Activated effector memory CD4-positive, alpha-beta T cell treated with anti-CD3 and anti-CD28 coated beads, Interleukin-2, amount 50 U/mL, for 16 hours (primary cell): Measurements from ENCODE around the gene STAP2.
"Not testable (repeated sequence)": the region's sequence is repeated elsewhere in the genome, so short reads cannot be mapped to it uniquely, and the experiment has no call there.

Experiments used
- DNase-seq: peaks from one replicate; pipeline ENCODE4 v3.0.0-alpha.2; 2020

Gene STAP2

DNA sequence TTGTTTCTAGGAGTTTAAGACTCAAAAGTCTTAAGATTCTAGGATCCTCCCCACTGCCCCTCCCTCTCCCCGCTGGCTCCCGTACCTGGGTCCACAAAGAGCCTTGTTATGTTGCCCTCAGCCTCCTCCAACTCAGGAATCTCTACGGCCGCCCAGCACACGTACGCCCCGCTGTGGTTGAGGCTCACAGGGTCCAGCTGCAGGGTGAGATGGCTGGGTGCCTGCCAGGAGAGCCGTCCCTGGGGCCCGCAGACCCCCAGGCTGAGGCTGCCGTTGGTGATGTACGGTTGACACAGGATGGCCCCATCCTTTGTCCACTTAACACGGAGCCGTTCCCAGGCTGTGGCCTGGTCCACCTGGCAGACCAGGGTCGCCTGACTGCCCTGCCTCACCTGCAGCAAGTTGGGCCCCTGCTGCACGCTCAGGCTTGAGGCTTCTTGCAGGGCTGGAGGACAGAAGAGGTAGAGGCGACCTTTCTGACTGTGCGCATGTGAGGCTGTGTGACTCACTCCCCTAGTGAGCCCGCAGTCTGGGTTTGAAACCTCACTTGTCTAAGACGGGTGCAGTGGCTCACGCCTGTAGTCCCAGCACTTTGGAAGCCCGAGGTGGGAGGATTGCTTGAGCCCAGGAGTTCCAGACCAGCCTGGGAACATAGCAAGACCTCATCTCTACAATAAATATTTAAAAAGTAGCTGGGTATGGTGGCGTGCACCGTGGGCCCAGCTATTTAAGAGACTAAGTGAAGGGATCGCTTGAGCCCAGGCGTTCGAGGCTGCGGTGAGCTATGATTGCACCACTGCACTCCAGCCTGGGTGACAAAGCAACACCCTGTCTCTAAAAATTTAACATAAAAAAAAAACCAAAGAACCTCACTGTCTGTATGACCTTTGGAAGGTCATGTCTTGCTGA, 40.5 kb downstream of the STAP2 start:
- no peak for DNase-seq

DNA sequence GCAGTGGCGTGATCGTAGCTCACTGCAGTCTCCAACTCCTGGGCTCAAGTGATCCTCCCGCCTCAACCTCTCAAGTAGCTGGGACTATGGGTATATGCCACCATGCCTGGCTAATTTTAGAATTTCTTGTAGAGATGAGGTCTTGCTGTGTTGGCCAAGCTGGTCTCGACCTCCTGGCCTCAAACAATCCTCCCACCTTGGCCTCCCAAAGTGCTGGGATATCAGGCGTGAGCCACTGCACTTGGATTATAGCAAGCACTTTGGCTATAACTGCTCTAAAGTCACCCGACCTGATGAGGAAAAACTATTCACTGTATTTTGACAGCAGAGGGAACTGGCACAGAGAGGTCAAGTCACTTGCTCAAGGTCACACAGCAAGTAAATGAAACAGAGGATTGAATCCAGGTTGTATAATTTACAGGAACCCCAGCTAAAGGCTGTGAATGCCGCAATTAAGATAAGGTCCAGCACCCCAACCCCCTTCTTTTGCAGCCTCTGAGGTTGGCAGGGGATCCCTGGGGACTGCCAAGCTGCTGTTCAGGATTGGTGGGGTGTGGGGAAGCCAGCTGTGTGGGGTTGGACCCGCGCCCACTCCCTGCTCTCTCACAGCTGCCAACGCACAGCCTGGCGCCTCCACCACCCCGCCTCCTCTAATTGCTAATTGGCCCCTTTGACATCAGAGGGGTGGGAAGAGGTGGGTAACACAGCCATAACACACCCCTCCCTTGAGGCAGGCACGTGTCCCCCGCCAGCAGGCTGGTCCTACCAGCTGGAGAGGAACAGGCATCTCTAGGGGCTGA, 42.5 kb downstream of the STAP2 start:
- DNase-seq = no peak

DNA sequence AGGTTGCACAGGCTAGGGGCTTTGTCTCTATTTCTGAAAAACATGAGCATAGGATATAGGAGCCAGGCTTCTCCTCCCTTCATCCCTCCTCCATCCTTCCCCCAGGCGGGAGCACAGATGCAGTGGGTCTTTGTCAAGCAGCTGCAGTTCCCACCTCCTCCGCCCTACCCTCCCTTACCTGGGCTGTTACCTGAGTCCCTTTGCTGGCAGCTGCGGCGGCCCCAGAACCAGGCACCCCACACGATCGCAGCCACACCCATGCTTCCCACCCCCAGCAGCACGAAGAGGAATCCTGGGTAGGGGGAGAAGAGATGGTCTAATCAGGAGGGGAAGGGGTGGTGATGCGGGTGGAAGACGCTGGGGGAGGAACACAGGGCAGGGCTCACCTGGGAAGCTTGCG, 44.2 kb downstream of the STAP2 start:
- no peak for DNase-seq

DNA sequence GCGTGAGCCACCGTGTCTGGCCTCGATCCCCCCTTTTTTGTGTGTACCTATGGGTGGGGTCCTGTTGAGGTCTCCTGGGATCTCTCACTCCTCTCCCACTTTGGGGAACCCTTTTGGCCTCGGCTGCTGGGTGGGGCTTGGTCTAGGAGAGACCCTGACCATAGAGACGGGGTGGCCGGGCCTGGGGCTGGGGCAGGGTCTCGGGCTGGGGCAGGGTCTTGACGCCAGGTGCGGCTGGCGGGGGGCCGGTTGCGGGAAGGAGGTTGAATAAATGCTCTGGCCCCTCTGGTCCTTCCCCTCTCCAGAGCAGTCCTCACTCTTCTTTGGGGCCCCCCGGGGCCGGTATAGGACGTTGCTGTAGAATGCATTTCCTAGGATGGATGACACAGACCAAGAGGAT, 46.1 kb downstream of the STAP2 start:
- no peak for DNase-seq

DNA sequence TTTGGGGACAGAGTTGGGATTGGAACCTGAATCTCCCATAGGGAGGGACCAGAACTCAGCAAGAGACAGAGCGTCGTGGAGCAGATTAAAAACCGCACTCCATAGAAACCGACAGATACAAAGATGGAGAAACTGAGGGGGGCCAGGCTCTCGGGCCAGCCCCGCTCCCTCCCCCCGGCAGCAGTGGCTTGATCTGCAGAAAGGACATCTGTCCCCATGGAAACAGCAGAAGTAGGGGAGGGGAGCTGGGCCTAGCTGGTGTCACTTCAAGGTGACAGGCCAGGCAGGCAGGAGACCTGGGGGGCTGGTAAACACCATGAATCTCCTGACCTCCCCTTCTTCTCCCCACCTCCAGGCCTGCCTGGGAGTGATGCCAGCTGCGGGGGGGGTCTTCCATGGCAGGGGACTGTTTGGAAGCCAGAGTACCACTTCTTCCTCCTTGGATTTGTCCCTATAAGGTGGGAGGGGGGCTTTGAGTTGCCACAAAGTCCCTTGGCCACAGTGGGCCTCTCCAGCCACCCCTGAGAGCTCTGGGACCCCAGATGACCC, 47.4 kb downstream of the STAP2 start:
- DNase-seq = no peak

DNA sequence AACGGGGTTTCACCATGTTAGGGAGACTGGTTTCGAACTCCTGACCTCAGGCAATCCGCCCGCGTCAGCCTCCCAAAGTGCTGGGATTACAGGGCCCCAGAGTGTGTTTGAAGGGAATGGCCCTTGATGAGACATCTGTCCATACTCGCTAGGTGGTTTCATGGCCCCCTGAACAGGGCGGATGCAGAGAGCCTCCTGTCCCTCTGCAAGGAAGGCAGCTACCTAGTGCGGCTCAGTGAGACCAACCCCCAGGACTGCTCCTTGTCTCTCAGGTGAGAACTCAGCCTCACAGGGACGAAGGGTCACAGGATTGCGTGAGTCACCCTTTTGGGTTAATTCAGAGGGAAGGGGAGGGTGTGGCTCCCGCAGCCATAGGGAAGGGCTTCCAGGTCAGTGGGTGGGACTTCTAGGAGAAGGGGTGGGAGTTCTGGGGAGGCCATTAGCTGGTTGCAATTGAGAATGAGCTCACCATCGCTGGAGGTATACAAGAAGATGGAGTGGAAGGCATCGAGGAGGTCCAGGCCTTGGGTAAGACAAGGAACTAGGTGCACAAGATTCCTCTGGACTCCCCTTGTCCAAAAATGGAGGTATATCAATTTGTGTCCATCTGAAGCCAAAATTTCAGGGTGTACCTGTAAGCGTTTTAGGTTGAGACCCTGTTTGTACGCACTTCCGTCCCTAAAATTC, 50.4 kb downstream of the STAP2 start:
- no peak for DNase-seq

DNA sequence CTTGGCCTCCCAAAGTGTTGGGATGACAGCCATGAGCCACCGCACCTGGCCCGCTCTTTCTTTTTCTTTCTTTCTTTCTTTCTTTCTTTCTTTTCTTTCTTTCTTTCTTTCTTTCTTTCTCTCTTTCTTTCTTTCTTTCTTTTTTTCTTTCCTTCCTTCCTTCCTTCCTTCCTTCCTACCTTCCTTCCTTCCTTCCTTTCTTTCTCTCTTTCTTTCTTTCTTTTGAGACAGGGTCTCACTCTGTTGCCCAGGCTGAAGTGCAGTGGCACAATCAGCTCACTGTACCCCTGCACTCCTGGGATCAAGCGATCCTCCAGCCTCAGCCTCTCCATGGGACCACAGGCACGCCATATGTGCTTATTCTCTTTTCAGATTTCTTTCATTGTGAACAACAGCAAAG, 52.5 kb downstream of the STAP2 start:
- DNase-seq = not testable (repeated sequence)

DNA sequence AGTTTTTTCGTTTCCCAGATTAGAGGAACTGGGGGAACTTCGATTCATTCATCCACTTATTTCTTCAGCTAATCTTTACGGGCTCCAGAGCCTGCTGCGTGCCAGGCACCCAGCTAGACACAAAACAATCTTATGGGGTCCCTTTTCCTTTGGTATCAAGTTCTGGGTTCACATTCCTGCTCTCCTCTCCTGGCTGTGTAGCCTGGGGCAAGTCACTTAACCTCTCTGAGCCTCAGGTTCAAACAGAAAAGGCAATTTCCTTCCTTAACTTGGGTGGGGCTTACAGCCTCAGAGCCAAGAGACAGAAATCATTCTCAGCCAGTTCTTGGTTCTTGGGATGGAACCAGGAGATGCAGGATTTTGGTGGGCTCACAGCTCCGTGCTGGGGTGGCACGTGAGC, 53.7 kb downstream of the STAP2 start:
- no peak for DNase-seq

DNA sequence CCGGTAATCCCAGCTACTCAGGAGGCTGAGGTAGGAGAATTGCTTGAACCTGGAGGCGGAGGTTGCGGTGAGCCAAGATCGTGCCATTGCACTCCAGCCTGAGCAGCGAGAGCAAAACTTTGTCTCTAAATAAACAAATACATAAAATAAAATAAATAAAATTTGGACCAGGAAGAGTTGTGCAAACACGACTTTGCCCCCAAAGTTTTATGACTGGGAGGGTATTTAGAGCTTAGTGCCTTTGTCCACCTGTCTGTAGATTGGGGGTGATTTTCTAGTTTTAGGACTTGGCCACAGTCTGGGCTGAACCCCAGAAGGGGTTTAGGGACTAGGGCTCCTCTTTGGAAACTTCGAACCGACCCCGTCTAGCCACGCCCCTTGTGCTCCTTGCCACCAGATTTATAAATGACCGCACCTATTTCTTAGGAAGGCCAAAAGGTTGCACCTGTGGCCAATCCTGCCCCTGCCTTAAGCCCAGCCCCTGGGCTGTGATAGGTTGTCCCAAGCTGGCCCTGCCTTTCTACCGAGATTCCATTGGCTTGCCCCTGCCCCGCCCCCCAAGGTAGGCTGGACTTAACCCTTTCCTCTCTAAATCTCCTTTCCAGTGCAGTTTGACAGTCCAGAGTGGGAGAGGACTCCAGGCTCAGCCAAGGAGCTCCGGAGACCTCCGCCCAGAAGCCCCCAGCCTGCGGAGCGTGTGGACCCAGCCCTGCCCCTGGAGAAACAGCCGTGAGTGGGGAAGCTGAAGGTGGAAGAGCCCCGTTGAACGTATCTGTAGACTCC, 54.3 kb downstream of the STAP2 start:
- DNase-seq = no peak

DNA sequence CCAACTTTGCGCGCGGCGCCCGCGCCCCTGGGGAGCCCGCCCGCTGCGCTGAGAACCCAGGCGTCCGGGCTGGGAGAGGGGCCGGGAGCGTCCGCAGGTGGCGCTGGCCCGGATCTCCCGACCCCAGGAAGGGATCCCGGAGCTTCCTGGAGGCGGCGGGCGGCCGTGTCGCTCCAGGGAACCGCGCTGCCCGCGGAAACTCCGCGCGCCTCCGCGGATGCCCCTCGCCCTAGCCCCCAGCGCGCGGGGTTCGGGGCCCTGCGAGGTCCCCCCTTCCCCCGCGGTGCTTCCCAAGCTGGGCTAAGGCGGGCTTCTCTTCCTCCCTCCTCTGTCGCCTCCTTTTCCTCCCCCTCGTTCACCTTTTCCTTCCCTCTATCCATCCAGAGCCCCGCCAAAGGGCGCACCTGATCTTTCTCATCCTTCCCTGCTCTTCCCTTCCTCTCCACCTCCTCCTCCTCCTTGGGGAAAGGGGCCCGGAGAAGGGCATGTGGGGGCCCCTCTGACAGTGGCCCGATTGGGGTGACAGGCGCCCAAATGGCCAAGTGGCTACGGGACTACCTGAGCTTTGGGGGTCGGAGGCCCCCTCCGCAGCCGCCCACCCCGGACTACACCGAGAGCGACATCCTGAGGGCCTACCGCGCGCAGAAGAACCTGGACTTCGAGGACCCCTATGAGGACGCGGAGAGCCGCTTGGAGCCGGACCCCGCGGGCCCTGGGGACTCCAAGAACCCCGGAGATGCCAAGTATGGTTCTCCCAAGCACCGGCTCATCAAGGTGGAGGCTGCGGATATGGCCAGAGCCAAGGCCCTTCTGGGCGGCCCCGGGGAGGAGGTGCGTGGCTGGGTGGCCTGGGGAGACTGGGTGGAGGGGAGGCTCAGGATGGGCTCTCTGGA, 58.9 kb downstream of the STAP2 start:
- no peak for DNase-seq

DNA sequence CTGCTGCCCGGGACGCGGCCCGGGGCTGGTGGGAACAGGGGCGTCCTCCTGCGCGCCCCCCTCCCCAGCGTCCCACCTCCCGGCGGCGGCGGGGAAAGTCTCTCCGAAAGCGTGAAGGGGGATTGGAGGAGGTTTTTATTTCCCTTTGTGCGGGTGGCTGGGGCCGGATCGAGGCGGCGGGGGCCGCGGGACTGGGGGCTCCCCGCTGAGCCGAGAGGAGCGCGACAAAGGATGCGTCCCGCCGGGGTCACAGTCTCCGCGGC, 59.4 kb downstream of the STAP2 start:
- DNase-seq = no peak

DNA sequence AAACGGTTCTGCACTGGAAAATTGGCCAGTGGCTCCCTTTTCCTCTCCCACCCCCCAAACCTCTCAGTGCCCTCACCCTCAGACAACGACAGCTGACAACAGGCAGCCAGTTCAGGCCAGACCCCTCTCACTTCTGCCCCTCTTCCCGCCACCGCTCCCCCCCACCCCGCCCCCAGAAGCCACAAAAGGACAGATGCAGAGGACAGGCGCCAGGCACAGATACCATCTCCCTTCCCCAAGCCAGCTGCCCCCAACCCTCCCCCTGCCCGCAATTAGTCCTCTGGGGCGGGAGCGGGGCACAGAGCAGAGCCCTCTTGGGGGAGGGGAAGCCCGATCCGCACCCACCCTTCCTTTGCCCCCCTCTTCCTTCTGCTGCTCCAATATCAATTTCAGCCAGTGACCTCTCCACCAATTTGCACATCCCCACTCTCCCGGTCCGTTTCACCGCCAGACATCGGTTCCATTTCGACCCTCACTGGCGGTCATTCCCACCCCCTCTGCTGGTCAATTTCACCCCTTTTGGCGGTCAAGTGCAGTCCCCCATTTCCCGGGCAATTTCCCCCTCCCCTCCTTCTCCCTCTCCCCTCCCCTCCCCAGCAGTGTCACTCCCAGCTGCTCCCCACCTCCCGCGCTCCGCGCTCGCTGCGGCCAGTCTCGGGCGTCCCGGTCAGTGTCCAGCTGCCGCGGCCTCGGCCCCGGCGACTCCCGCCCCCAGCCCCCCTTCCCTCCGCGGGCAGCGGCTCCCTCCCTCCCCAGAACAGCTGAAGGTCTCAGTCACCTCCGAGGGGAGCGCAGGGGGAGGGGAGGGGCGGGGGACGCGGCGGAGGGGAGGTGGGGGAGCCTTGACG, 60.0 kb downstream of the STAP2 start, which contains the start of gene SHD:
TSS of gene SHD (plus strand) at position 848 of the 848 bp plus-strand sequence. CDS start 798 bp downstream, outside the sequence.
- DNase-seq = no peak

DNA sequence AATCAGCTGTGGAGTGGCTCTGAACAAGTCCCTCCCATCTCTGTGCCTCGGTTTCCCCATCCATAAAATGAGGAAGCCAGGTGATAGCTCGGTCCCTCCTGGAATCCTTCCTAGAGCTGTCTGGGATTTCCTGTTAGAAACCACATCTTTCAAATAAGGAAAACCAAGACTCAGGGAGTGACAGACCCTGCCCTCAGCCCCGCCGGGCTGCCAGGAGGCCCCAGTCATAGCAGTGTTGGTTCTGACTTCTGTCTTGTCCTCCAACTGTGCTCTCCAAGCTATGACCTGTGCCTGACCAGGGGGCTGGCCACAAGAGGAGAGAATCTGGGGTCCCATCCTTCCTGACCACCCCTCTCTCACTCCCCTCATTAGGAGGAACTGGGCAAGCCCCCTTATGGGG, 60.6 kb downstream of the STAP2 start:
- DNase-seq = no peak

DNA sequence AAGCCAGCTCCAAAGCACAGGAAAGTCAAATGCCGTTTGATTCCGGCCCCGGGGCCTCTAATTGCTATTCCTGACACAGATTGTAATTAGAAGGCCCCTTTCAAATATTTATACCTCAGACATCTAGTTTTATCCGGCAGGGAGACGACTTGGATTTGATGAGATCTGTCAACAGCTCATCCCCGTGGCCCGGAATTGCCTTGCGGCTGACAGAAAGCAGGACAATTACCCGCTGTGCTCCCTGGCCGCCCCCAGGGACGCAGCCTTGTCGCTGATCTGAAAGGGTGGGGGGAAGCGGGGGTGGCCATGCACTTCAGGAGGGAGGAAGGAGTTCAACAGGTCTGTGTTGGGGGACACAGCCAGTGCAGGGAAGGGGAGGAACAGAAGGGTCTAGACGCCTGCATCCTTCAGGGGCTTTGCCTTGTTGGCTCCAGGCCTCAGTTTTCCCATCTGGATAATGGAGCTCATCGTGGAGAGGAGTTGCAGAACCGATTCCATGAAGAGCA, 61.4 kb downstream of the STAP2 start:
- no peak for DNase-seq

DNA sequence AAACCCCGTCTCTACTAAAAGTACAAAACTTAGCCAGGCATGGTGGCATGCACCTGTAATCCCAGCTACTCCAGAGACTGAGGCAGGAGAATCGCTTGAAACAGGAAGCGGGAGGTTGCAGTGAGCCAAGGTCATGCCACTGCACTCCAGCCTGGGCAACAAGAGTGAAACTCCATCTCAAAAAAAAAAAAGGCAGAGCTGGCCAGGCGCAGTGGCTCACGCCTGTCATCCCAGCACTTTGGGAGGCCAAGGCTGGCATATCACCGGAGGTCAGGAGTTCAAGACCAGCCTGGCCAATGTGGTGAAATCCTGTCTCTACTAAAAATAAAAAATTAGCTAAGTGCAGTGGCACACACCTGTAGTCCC, 64.3 kb downstream of the STAP2 start:
- DNase-seq = not testable (repeated sequence)
